Stimulated activated CD8-positive, alpha-beta memory T cell treated with anti-CD3 and anti-CD28 coated beads, Interleukin-4, amount 100 ng/mL, for 4 hours (primary cell): ENCODE measurements around the gene CPA2.
A peak's percentile ranks its signal among the peaks of the same experiment; 100 is the strongest.
"Not testable (repeated sequence)": the region's sequence is repeated elsewhere in the genome, so short reads cannot be mapped to it uniquely, and the experiment has no call there.

Experiments
- DNase-seq, 2 donors: peaks; one replicate each; pipeline ENCODE4 v3.0.0-alpha.2; 2020; ENCODE audit warnings: low read depth in 2 of 2, low spot score in 1 of 2

CPA2 gene

GRCh38 chr7:130266258-130266960, at the start of gene CPA2:
Gene CPA2, plus strand, starts transcription at chr7:130266863. Its CDS starts 19 bp downstream, at chr7:130266882.
- no peak for DNase-seq

GRCh38 chr7:130218806-130219620, 47.6 kb upstream of the CPA2 start:
- DNase-seq, result no peak

GRCh38 chr7:130219871-130220270, 46.8 kb upstream of the CPA2 start:
- no peak for DNase-seq

GRCh38 chr7:130221746-130222145, 44.9 kb upstream of the CPA2 start:
- DNase-seq, result no peak

- no peak for DNase-seq
Observed at GRCh38 chr7:130223646-130224045, 43.0 kb upstream of the CPA2 start.

GRCh38 chr7:130224210-130224609, 42.5 kb upstream of the CPA2 start:
- no peak for DNase-seq

- DNase-seq, result not testable (repeated sequence)
Observed at GRCh38 chr7:130224923-130225322, 41.7 kb upstream of the CPA2 start.

- DNase-seq, result no peak
Observed at GRCh38 chr7:130226333-130226732, 40.3 kb upstream of the CPA2 start.

GRCh38 chr7:130227883-130228575, 38.6 kb upstream of the CPA2 start:
- DNase-seq, result no peak

- DNase-seq, result no peak
Observed at GRCh38 chr7:130228840-130229502, 37.7 kb upstream of the CPA2 start.

GRCh38 chr7:130229981-130230380, 36.7 kb upstream of the CPA2 start:
- DNase-seq, result not testable (repeated sequence)

GRCh38 chr7:130231792-130232191, 34.9 kb upstream of the CPA2 start:
- no peak for DNase-seq

- DNase-seq, result no peak
Observed at GRCh38 chr7:130232209-130232608, 34.5 kb upstream of the CPA2 start.

- no peak for DNase-seq
Observed at GRCh38 chr7:130234078-130234477, 32.6 kb upstream of the CPA2 start.

GRCh38 chr7:130236361-130236760, 30.3 kb upstream of the CPA2 start:
- DNase-seq, result not testable (repeated sequence)

- DNase-seq, result no peak
Observed at GRCh38 chr7:130240240-130240639, 26.4 kb upstream of the CPA2 start.

- peak; percentile 8 to 9 for DNase-seq
Observed at GRCh38 chr7:130242198-130243014, 24.3 kb upstream of the CPA2 start.

GRCh38 chr7:130243486-130243885, 23.2 kb upstream of the CPA2 start:
- not testable (repeated sequence) for DNase-seq

GRCh38 chr7:130246491-130246890, 20.2 kb upstream of the CPA2 start:
- not testable (repeated sequence) for DNase-seq

GRCh38 chr7:130248842-130249241, 17.8 kb upstream of the CPA2 start:
- not testable (repeated sequence) for DNase-seq
